Tibial nerve (tissue), 4 donors: ENCODE results near the gene PRKG2.
"Not testable (repeated sequence)": the region's sequence is repeated elsewhere in the genome, so short reads cannot be mapped to it uniquely, and the experiment has no call there.

ENCODE experiments used
- CTCF ChIP-seq, 5 experiments: fragments of 200-600 bp in 3 of 5; fragments of 450-650 bp in 2 of 5; sonication (generic) in 3 of 5; IDR thresholded peaks; one replicate each; pipeline ENCODE4 v1.5.1; 2016 to 2019; ENCODE audit warnings: antibody characterized with exemption in 5 of 5, mild to moderate bottlenecking in 3 of 5, moderate library complexity in 2 of 5
- EP300 ChIP-seq, 2 donors: sonication (generic); formaldehyde crosslinking; IDR thresholded peaks; one replicate each; pipeline ENCODE4 v1.6.1; 2017; ENCODE audit warnings: antibody characterized with exemption in 2 of 2, mild to moderate bottlenecking in 1 of 2
- POLR2A ChIP-seq, 2 donors: fragments of 450-650 bp; IDR thresholded peaks; one replicate each; pipeline ENCODE4 v1.6.1; 2017; ENCODE audit warnings: antibody characterized with exemption in 2 of 2, mild to moderate bottlenecking in 2 of 2, moderate library complexity in 2 of 2

GRCh38 chr4:81222082-81222472, 7.1 kb upstream of the PRKG2 start:
- TF ChIP-seq POLR2A, CTCF, EP300 (IDR thresholded peaks at IDR 0.05): not testable (repeated sequence)
